H1 (cell line): ENCODE measurements around the gene GPD1. TPM values are rescaled to one million over a fixed set of nuclear protein-coding genes. Genes with fewer than 3 reads are reported as not detected.

Source experiments
- KDM4A ChIP-seq: IDR thresholded peaks from one replicate; pipeline ENCODE4 v1.7.1; 2012; ENCODE audit warnings: low read depth, mild to moderate bottlenecking, moderate library complexity, low read length, inconsistent platforms; ENCODE audit not compliant: severe bottlenecking
- polyA plus RNA-seq, 7 experiments: library from polyadenylated mRNA; depleted of rRNA in 3 of 7; stranded (reverse) in 5 of 7; unstranded in 2 of 7; fragments of >200 nt in 5 of 7; fragments of 200-250 nt in 2 of 7; gene quantifications; 1 replicate in 5 of 7; 2 replicates in 1 of 7; 4 replicates in 1 of 7; pipeline versions ENCODE4 v1.2.1 to v1.2.3, GENCODE V29; 2011 to 2013; ENCODE audit warnings: missing spikeins in 2 of 7, mixed read lengths in 2 of 7
- total RNA-seq: library from RNA; stranded (reverse); fragmentation: NEBNext Ultra II Directional; extraction: Animal tissue kit (Norgen Biotek cat#: 25700); gene quantifications from 2 replicates; pipeline ENCODE4 v1.2.1, GENCODE V29; 2021
- TF ChIP-seq, protein P1 (sequence below): fragments of 300-600 bp; sonication (generic); IDR thresholded peaks from 2 replicates; pipeline ENCODE4 v1.7.1; 2012; ENCODE audit warnings: low read length, moderate library complexity, mild to moderate bottlenecking, inconsistent platforms; ENCODE audit not compliant: insufficient replicate concordance

GPD1 gene
- total and polyA plus RNA-seq, 2 of the 8 experiments (the other 6 are each of a cell fraction or from before 2014, with no cell fraction given) = 0.45 to 0.74 TPM

DNA sequence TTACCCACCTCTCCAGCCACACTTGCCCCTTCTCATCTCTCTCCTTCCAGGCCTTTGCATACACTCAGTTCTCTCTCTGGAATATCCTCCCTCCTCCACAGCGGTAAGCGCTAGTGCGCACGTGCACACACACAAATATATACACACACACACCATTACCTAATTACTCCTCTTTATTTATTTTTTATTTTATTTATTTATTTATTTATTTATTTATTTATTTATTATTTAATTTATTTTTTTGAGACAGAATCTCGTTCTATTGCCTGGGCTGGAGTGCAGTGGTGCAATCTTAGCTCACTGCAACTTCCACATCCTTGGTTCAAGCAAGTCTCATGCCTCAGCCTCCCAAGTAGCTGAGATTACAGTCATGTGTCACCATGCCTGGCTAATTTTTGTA, 34.7 kb upstream of the GPD1 start (continued):
- TF ChIP-seq, protein P1, sequence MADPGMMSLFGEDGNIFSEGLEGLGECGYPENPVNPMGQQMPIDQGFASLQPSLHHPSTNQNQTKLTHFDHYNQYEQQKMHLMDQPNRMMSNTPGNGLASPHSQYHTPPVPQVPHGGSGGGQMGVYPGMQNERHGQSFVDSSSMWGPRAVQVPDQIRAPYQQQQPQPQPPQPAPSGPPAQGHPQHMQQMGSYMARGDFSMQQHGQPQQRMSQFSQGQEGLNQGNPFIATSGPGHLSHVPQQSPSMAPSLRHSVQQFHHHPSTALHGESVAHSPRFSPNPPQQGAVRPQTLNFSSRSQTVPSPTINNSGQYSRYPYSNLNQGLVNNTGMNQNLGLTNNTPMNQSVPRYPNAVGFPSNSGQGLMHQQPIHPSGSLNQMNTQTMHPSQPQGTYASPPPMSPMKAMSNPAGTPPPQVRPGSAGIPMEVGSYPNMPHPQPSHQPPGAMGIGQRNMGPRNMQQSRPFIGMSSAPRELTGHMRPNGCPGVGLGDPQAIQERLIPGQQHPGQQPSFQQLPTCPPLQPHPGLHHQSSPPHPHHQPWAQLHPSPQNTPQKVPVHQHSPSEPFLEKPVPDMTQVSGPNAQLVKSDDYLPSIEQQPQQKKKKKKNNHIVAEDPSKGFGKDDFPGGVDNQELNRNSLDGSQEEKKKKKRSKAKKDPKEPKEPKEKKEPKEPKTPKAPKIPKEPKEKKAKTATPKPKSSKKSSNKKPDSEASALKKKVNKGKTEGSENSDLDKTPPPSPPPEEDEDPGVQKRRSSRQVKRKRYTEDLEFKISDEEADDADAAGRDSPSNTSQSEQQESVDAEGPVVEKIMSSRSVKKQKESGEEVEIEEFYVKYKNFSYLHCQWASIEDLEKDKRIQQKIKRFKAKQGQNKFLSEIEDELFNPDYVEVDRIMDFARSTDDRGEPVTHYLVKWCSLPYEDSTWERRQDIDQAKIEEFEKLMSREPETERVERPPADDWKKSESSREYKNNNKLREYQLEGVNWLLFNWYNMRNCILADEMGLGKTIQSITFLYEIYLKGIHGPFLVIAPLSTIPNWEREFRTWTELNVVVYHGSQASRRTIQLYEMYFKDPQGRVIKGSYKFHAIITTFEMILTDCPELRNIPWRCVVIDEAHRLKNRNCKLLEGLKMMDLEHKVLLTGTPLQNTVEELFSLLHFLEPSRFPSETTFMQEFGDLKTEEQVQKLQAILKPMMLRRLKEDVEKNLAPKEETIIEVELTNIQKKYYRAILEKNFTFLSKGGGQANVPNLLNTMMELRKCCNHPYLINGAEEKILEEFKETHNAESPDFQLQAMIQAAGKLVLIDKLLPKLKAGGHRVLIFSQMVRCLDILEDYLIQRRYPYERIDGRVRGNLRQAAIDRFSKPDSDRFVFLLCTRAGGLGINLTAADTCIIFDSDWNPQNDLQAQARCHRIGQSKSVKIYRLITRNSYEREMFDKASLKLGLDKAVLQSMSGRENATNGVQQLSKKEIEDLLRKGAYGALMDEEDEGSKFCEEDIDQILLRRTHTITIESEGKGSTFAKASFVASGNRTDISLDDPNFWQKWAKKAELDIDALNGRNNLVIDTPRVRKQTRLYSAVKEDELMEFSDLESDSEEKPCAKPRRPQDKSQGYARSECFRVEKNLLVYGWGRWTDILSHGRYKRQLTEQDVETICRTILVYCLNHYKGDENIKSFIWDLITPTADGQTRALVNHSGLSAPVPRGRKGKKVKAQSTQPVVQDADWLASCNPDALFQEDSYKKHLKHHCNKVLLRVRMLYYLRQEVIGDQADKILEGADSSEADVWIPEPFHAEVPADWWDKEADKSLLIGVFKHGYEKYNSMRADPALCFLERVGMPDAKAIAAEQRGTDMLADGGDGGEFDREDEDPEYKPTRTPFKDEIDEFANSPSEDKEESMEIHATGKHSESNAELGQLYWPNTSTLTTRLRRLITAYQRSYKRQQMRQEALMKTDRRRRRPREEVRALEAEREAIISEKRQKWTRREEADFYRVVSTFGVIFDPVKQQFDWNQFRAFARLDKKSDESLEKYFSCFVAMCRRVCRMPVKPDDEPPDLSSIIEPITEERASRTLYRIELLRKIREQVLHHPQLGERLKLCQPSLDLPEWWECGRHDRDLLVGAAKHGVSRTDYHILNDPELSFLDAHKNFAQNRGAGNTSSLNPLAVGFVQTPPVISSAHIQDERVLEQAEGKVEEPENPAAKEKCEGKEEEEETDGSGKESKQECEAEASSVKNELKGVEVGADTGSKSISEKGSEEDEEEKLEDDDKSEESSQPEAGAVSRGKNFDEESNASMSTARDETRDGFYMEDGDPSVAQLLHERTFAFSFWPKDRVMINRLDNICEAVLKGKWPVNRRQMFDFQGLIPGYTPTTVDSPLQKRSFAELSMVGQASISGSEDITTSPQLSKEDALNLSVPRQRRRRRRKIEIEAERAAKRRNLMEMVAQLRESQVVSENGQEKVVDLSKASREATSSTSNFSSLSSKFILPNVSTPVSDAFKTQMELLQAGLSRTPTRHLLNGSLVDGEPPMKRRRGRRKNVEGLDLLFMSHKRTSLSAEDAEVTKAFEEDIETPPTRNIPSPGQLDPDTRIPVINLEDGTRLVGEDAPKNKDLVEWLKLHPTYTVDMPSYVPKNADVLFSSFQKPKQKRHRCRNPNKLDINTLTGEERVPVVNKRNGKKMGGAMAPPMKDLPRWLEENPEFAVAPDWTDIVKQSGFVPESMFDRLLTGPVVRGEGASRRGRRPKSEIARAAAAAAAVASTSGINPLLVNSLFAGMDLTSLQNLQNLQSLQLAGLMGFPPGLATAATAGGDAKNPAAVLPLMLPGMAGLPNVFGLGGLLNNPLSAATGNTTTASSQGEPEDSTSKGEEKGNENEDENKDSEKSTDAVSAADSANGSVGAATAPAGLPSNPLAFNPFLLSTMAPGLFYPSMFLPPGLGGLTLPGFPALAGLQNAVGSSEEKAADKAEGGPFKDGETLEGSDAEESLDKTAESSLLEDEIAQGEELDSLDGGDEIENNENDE = no peak
- TF ChIP-seq KDM4A = no peak
- TF ChIP-seq, all 59 proteins: peak for 0
